AG09319 (cell line): ENCODE measurements around the gene ANO7.

ENCODE experiments used
- DNase-seq: peaks from one replicate; pipeline ENCODE4 v3.0.0-alpha.2; 2010; ENCODE audit warnings: low read depth; ENCODE audit errors: extremely low read depth
- CTCF ChIP-seq: IDR thresholded peaks from 2 replicates; pipeline ENCODE4 v1.5.1; 2011; ENCODE audit warnings: low read depth, mild to moderate bottlenecking, inconsistent platforms, low read length, moderate library complexity

Gene ANO7

GRCh38 chr2:241217320-241218031 is 29.0 kb downstream of the ANO7 start:
- DNase-seq, result no peak

GRCh38 chr2:241218131-241219029 is 29.9 kb downstream of the ANO7 start:
- TF ChIP-seq CTCF, result peak; percentile 19
- DNase-seq, result no peak

More at GRCh38 chr2:241217320-241218031, 29.0 kb downstream of the ANO7 start:
- TF ChIP-seq CTCF, result no peak

- no peak for DNase-seq
- no peak for TF ChIP-seq CTCF
These were observed 30.5 kb downstream of the ANO7 start for GRCh38 chr2:241219030-241219382.

- no peak for TF ChIP-seq CTCF
- DNase-seq, result no peak
These were observed 31.4 kb downstream of the ANO7 start for GRCh38 chr2:241219856-241220356.

GRCh38 chr2:241223211-241224017 is 34.9 kb downstream of the ANO7 start:
- DNase-seq, result no peak
- no peak for TF ChIP-seq CTCF

GRCh38 chr2:241224018-241224850 is 35.8 kb downstream of the ANO7 start:
- no peak for DNase-seq
- TF ChIP-seq CTCF, result peak; percentile 4
